H1 (cell line): ENCODE measurements around the gene KLHL29. TPM values are rescaled to one million over a fixed set of nuclear protein-coding genes. Genes with fewer than 3 reads are reported as not detected.
A peak's percentile ranks its signal among the peaks of the same experiment; 100 is the strongest.

Experiments
- CTCF ChIA-PET: fragments of 300-600 bp; sonication (Branson Sonifier 250); formaldehyde crosslinking; loops from one replicate; lab custom pipeline; 2021; ENCODE audit not compliant: partially characterized antibody; lab: Charles Lee
- POLR2A ChIA-PET: fragments of 300-600 bp; sonication (Branson Sonifier 250); formaldehyde crosslinking; loops from one replicate; lab custom pipeline; 2021; ENCODE audit warnings: inconsistent platforms; ENCODE audit not compliant: partially characterized antibody; lab: Charles Lee
- DNase-seq, 2 experiments: peaks; one replicate each; pipeline versions ENCODE4 v3.0.0 to v3.0.0-alpha.2; 2010 to 2022; ENCODE audit warnings: low spot score in 2 of 2, low read depth in 1 of 2, mixed read lengths in 1 of 2
- FAIRE-seq: peaks from 2 replicates; lab custom pipeline; 2011; peaks lifted over from hg19 to GRCh38; lab: Jason Lieb, UNC
- H2AFZ ChIP-seq: 2 replicates; pipeline ENCODE4 v1.8.1; 2012; ENCODE audit warnings: low read length, inconsistent platforms
- H2AK5ac ChIP-seq: 2 replicates; pipeline ENCODE4 v1.6.1; 2013; ENCODE audit warnings: low read depth, low read length
- H2BK120ac ChIP-seq: replicated peaks from 2 replicates; pipeline ENCODE3; 2013; ENCODE audit warnings: low read depth, low read length, inconsistent platforms
- H2BK12ac ChIP-seq: 2 replicates; pipeline ENCODE4 v1.6.1; 2013; ENCODE audit warnings: low read depth, low read length
- H2BK15ac ChIP-seq: 2 replicates; pipeline ENCODE4 v1.6.1; 2013; ENCODE audit warnings: low read length
- H2BK20ac ChIP-seq: 2 replicates; pipeline ENCODE4 v1.6.1; 2013; ENCODE audit warnings: low read length
- H2BK5ac ChIP-seq: 2 replicates; pipeline ENCODE4 v1.6.1; 2013; ENCODE audit warnings: low read depth, low read length
- H3K14ac ChIP-seq: 2 replicates; pipeline ENCODE4 v1.6.1; 2013; ENCODE audit warnings: inconsistent platforms; ENCODE audit not compliant: insufficient read length
- H3K18ac ChIP-seq: 2 replicates; pipeline ENCODE4 v1.6.1; 2013; ENCODE audit warnings: low read length; ENCODE audit errors: extremely low read depth
- H3K23ac ChIP-seq: 2 replicates; pipeline ENCODE4 v1.6.1; 2013; ENCODE audit warnings: inconsistent platforms; ENCODE audit not compliant: insufficient read length
- H3K23me2 ChIP-seq: 2 replicates; pipeline ENCODE4 v1.6.1; 2013; ENCODE audit warnings: low read depth, low read length
- H3K27ac ChIP-seq: 2 replicates; pipeline ENCODE4 v1.6.1; 2011; ENCODE audit warnings: low read depth, low read length, inconsistent platforms
- H3K27me3 ChIP-seq, 4 experiments: replicated peaks in 1 of 4; 1 replicate in 1 of 4; 2 replicates in 3 of 4; pipeline versions ENCODE4 v1.6.1 to v1.8.1; 2011 to 2013; ENCODE audit warnings: low read length in 3 of 4, mild to moderate bottlenecking in 3 of 4, inconsistent platforms in 2 of 4, mixed read lengths in 2 of 4, moderate library complexity in 1 of 4; ENCODE audit not compliant: control insufficient read depth in 3 of 4, insufficient read depth in 3 of 4; ENCODE audit errors: extremely low read depth in 1 of 4
- H3K36me3 ChIP-seq, 4 experiments: 2 replicates each; pipeline versions ENCODE4 v1.6.1 to v1.8.1; 2011 to 2013; ENCODE audit warnings: mild to moderate bottlenecking in 4 of 4, low read length in 3 of 4, moderate library complexity in 2 of 4, control low read depth in 1 of 4, inconsistent platforms in 1 of 4; ENCODE audit not compliant: insufficient read depth in 4 of 4, control insufficient read depth in 2 of 4
- H3K4ac ChIP-seq: replicated peaks from 2 replicates; pipeline ENCODE3; 2013; ENCODE audit warnings: low read length, low read depth, mixed read lengths, inconsistent platforms; ENCODE audit not compliant: insufficient read length
- H3K4me1 ChIP-seq, 4 experiments: replicated peaks in 1 of 4; 1 replicate in 1 of 4; 2 replicates in 3 of 4; pipeline versions ENCODE4 v1.6.1 to v1.8.1; 2011 to 2013; ENCODE audit warnings: low read length in 3 of 4, inconsistent platforms in 2 of 4, mixed read lengths in 1 of 4; ENCODE audit not compliant: insufficient read depth in 4 of 4, control insufficient read depth in 3 of 4
- H3K4me2 ChIP-seq, 2 experiments: 2 replicates each; pipeline versions ENCODE4 v1.6.1 to v1.8.1; 2011 to 2013; ENCODE audit warnings: low read depth in 2 of 2, low read length in 2 of 2, control low read depth in 1 of 2, inconsistent platforms in 1 of 2, mild to moderate bottlenecking in 1 of 2; ENCODE audit not compliant: insufficient read depth in 1 of 2
- H3K4me3 ChIP-seq, 4 experiments: fragments of 200-600, 300-600 bp in 1 of 4; sonication (generic), shearing (Covaris generic), sonication (Bioruptor Twin) in 1 of 4; 2 replicates each; pipeline versions ENCODE4 v1.5.1 to v1.8.1; 2011 to 2016; ENCODE audit warnings: low read length in 4 of 4, low read depth in 3 of 4, control low read depth in 2 of 4, inconsistent platforms in 2 of 4, mild to moderate bottlenecking in 2 of 4, mixed read lengths in 1 of 4, moderate library complexity in 1 of 4; ENCODE audit not compliant: insufficient read depth in 2 of 4; ENCODE audit errors: extremely low read depth in 1 of 4
- H3K56ac ChIP-seq: replicated peaks from 2 replicates; pipeline ENCODE3; 2013; ENCODE audit warnings: low read depth, mild to moderate bottlenecking, mixed read lengths, low read length, inconsistent platforms; ENCODE audit not compliant: insufficient read length
- H3K79me1 ChIP-seq: 2 replicates; pipeline ENCODE4 v1.6.1; 2013; ENCODE audit warnings: low read depth, low read length, control low read depth
- H3K79me2 ChIP-seq, 2 experiments: 2 replicates each; pipeline versions ENCODE4 v1.6.1 to v1.8.1; 2012 to 2013; ENCODE audit warnings: low read length in 2 of 2, mild to moderate bottlenecking in 2 of 2, inconsistent platforms in 1 of 2; ENCODE audit not compliant: insufficient read depth in 2 of 2, control insufficient read depth in 1 of 2
- H3K9ac ChIP-seq, 4 experiments: replicated peaks in 1 of 4; 1 replicate in 1 of 4; 2 replicates in 3 of 4; pipeline versions ENCODE4 v1.6.1 to v1.8.1; 2011 to 2013; ENCODE audit warnings: low read depth in 3 of 4, low read length in 3 of 4, control low read depth in 2 of 4, mild to moderate bottlenecking in 2 of 4, moderate library complexity in 2 of 4, inconsistent platforms in 1 of 4; ENCODE audit errors: extremely low read depth in 1 of 4
- H3K9me3 ChIP-seq, 2 experiments: 2 replicates each; pipeline versions ENCODE4 v1.6.1 to v1.8.1; 2012 to 2013; ENCODE audit warnings: mild to moderate bottlenecking in 2 of 2, moderate library complexity in 2 of 2, control low read depth in 1 of 2, inconsistent platforms in 1 of 2, low read depth in 1 of 2, low read length in 1 of 2, mixed read lengths in 1 of 2; ENCODE audit not compliant: insufficient read depth in 2 of 2
- H4K20me1 ChIP-seq, 2 experiments: replicated peaks in 1 of 2; 2 replicates each; pipeline versions ENCODE3 to v1.8.1; 2011 to 2013; ENCODE audit warnings: inconsistent platforms in 2 of 2, low read length in 2 of 2, mild to moderate bottlenecking in 1 of 2; ENCODE audit not compliant: insufficient read depth in 2 of 2, control insufficient read depth in 1 of 2
- H4K5ac ChIP-seq: 2 replicates; pipeline ENCODE4 v1.6.1; 2013; ENCODE audit warnings: low read length, low read depth, mixed read lengths, inconsistent platforms; ENCODE audit not compliant: insufficient read length
- H4K8ac ChIP-seq: 2 replicates; pipeline ENCODE4 v1.8.0; 2013; ENCODE audit warnings: mild to moderate bottlenecking, moderate library complexity, low read length, inconsistent platforms; ENCODE audit not compliant: insufficient read depth; ENCODE audit errors: extremely low read depth
- H4K91ac ChIP-seq: replicated peaks from 2 replicates; pipeline ENCODE3; 2013; ENCODE audit warnings: low read length, mixed read lengths, inconsistent platforms; ENCODE audit not compliant: insufficient read length
- CBX8 ChIP-seq: fragments of 300-800, 300-1000 bp; sonication (generic); IDR thresholded peaks from 2 replicates; pipeline ENCODE4 v1.7.1; 2016; ENCODE audit warnings: low read depth, low read length, borderline replicate concordance
- CHD2 ChIP-seq: IDR thresholded peaks from 2 replicates; pipeline ENCODE4 v1.6.1; 2012; ENCODE audit warnings: low read length, improper control_type of control experiment
- CTBP2 ChIP-seq: IDR thresholded peaks from 2 replicates; pipeline ENCODE4 v1.7.0; 2011; ENCODE audit warnings: borderline replicate concordance, mild to moderate bottlenecking, moderate library complexity, mixed read lengths, low read length; ENCODE audit not compliant: insufficient read depth, insufficient read length
- HDAC6 ChIP-seq: IDR thresholded peaks from one replicate; pipeline ENCODE4 v1.7.1; 2012; ENCODE audit warnings: low read depth, mild to moderate bottlenecking, inconsistent platforms, low read length, moderate library complexity
- POLR2AphosphoS5 ChIP-seq: IDR thresholded peaks from 2 replicates; pipeline ENCODE4 v1.6.1; 2011; ENCODE audit warnings: low read depth, low read length
- SIRT6 ChIP-seq: IDR thresholded peaks from one replicate; pipeline ENCODE4 v1.7.1; 2012; ENCODE audit warnings: low read length, inconsistent platforms
- SP1 ChIP-seq: IDR thresholded peaks from 2 replicates; pipeline ENCODE4 v1.6.1; 2011; ENCODE audit warnings: low read depth, low read length
- SP4 ChIP-seq: IDR thresholded peaks from 2 replicates; pipeline ENCODE4 v1.6.1; 2012; ENCODE audit warnings: low read length, inconsistent platforms
- TCF12 ChIP-seq: IDR thresholded peaks from 2 replicates; pipeline ENCODE4 v1.6.1; 2011; ENCODE audit warnings: low read depth, mild to moderate bottlenecking, low read length
- ZNF274 ChIP-seq: IDR thresholded peaks from 2 replicates; pipeline ENCODE4 v1.7.0; 2012; ENCODE audit warnings: low read length, borderline replicate concordance; ENCODE audit errors: extremely low read depth
- WGBS, 2 experiments: shearing (Covaris generic) in 1 of 2; methylation state at CpG; one replicate each; pipeline versions ENCODE4 v1.1.6 to v1.1.7; 2013 to 2015; ENCODE audit warnings: low lambda C conversion rate in 2 of 2, mixed read lengths in 2 of 2, inconsistent platforms in 1 of 2, low coverage in 1 of 2, missing lambda C conversion rate in 1 of 2; ENCODE audit not compliant: insufficient replicate concordance in 2 of 2, insufficient coverage in 1 of 2, insufficient read length in 1 of 2; ENCODE audit errors: extremely low coverage in 1 of 2, missing lambda C conversion rate in 1 of 2; 5-methylcytosine and 5-hydroxymethylcytosine counted together
- polyA plus RNA-seq, 7 experiments: library from polyadenylated mRNA; depleted of rRNA in 3 of 7; stranded (reverse) in 5 of 7; unstranded in 2 of 7; fragments of >200 nt in 5 of 7; fragments of 200-250 nt in 2 of 7; gene quantifications; 1 replicate in 5 of 7; 2 replicates in 1 of 7; 4 replicates in 1 of 7; pipeline versions ENCODE4 v1.2.1 to v1.2.3, GENCODE V29; 2011 to 2013; ENCODE audit warnings: missing spikeins in 2 of 7, mixed read lengths in 2 of 7
- total RNA-seq: library from RNA; stranded (reverse); fragmentation: NEBNext Ultra II Directional; extraction: Animal tissue kit (Norgen Biotek cat#: 25700); gene quantifications from 2 replicates; pipeline ENCODE4 v1.2.1, GENCODE V29; 2021
- TF ChIP-seq, protein P1 (sequence below), 3 experiments: IDR thresholded peaks; 1 replicate in 2 of 3; 2 replicates in 1 of 3; pipeline versions ENCODE4 v1.5.1 to v1.6.1; 2011; ENCODE audit warnings: low read length in 3 of 3, mild to moderate bottlenecking in 3 of 3, inconsistent platforms in 2 of 3, low read depth in 1 of 3, moderate library complexity in 1 of 3; ENCODE audit not compliant: insufficient read depth in 1 of 3; ENCODE audit errors: control extremely low read depth in 1 of 3

The KLHL29 gene
- total and polyA plus RNA-seq, 2 of the 8 experiments (the other 6 are each of a cell fraction or from before 2014, with no cell fraction given), result 1.1 to 4.7 TPM

- H3K18ac ChIP-seq, result no peak overlapping the region
- CTCF ChIA-PET, result no interaction called here
- no peak overlapping the region for H3K27ac ChIP-seq
- no peak overlapping the region for H3K4ac ChIP-seq
- peaks cover 1 to 9% (median 3%) of the 10 kb centered on the region in 4 experiments; a peak in 3 of 7 replicates for H3K4me1 ChIP-seq
- no peak overlapping the region for H3K9ac ChIP-seq
- no peaks in the 10 kb centered on the region for H3K23me2 ChIP-seq
- no peaks in the 10 kb centered on the region for H3K27me3 ChIP-seq
- H4K5ac ChIP-seq, result no peak overlapping the region
- no peaks in the 10 kb centered on the region for H3K79me2 ChIP-seq
- H4K20me1 ChIP-seq, result no peaks in the 10 kb centered on the region
- FAIRE-seq (no peak), DNase-seq (no peak)
- 84% methylated on average over 2 of the region's 2 CpGs; no CpG with 5 or more reads in 1 of the 2 experiments for WGBS, 2 experiments
- H2BK5ac ChIP-seq, result no peak overlapping the region
- no peak overlapping the region for H2BK15ac ChIP-seq
- POLR2A ChIA-PET, result interaction anchor here (1.4 kb wide), 1 partner anchor 13 kb away, joined by 4 read pairs; no protein-coding TSS in a partner anchor
- H2BK20ac ChIP-seq, result 0 out of 2 replicates have a peak overlapping the region, but pooled peaks have one; percentile 16
- H3K23ac ChIP-seq, result no peak overlapping the region
- no peak overlapping the region for H2BK12ac ChIP-seq
- H3K36me3 ChIP-seq, result no peaks in the 10 kb centered on the region; a peak in 1 of 8 replicates
- no peak overlapping the region for H2BK120ac ChIP-seq
- no peaks in the 10 kb centered on the region for H3K79me1 ChIP-seq
- no peak overlapping the region for H3K14ac ChIP-seq
- H3K4me3 ChIP-seq, result no peak overlapping the region
- H3K4me2 ChIP-seq, result no peak overlapping the region
- H3K9me3 ChIP-seq, result no peaks in the 10 kb centered on the region
- no peak overlapping the region for H3K56ac ChIP-seq
- H2AFZ ChIP-seq, result no peak overlapping the region
- H2AK5ac ChIP-seq, result no peak overlapping the region
- H4K91ac ChIP-seq, result no peak overlapping the region
- no peak overlapping the region for H4K8ac ChIP-seq
- TF ChIP-seq SP4 (no peak), SIRT6 (no peak), CHD2 (no peak), CTBP2 (no peak), CBX8 (no peak), SP1 (no peak), TCF12 (no peak), HDAC6 (no peak), ZNF274 (no peak), POLR2AphosphoS5 (no peak)
- TF ChIP-seq, protein P1, sequence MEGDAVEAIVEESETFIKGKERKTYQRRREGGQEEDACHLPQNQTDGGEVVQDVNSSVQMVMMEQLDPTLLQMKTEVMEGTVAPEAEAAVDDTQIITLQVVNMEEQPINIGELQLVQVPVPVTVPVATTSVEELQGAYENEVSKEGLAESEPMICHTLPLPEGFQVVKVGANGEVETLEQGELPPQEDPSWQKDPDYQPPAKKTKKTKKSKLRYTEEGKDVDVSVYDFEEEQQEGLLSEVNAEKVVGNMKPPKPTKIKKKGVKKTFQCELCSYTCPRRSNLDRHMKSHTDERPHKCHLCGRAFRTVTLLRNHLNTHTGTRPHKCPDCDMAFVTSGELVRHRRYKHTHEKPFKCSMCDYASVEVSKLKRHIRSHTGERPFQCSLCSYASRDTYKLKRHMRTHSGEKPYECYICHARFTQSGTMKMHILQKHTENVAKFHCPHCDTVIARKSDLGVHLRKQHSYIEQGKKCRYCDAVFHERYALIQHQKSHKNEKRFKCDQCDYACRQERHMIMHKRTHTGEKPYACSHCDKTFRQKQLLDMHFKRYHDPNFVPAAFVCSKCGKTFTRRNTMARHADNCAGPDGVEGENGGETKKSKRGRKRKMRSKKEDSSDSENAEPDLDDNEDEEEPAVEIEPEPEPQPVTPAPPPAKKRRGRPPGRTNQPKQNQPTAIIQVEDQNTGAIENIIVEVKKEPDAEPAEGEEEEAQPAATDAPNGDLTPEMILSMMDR (IDR thresholded peaks at IDR 0.05; ENCODE audit: control extremely low read depth in 1 of 3, insufficient read depth in 1 of 3, low read depth in 1 of 3, low read length in 3 of 3), result no peak
Observed at GRCh38 chr2:23485261-23485660, 100.3 kb downstream of the KLHL29 start.
